GM18498 (cell line): Measurements from ENCODE around the gene ADGRG7.

ENCODE experiments used
- ATAC-seq: cut with Tn5 transposase; IDR thresholded peaks from one replicate; pipeline ENCODE4 v1.9.1; 2021; ENCODE audit warnings: mild to moderate bottlenecking, moderate library complexity; ENCODE audit not compliant: unreplicated experiment

Gene ADGRG7

DNA sequence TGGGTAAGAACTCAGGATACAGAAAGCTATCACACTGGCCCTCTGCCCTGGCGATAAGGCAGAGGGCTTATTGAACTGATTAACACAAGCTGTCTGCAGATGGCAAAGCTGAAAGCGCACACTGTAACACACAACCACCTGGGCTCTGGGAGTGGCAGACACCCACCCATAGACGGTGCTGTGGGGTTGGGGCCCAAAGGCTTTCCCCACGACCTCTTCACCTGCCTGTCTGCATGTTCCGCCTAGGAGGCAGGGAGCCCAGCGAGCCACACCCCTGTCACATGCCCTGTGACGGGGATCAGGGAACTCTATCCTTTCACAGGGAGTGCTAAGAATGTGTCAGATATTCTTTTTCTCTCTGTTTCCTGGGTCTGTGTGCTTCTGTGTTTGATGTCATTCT, 87.8 kb downstream of the ADGRG7 start:
- no peak for ATAC-seq

DNA sequence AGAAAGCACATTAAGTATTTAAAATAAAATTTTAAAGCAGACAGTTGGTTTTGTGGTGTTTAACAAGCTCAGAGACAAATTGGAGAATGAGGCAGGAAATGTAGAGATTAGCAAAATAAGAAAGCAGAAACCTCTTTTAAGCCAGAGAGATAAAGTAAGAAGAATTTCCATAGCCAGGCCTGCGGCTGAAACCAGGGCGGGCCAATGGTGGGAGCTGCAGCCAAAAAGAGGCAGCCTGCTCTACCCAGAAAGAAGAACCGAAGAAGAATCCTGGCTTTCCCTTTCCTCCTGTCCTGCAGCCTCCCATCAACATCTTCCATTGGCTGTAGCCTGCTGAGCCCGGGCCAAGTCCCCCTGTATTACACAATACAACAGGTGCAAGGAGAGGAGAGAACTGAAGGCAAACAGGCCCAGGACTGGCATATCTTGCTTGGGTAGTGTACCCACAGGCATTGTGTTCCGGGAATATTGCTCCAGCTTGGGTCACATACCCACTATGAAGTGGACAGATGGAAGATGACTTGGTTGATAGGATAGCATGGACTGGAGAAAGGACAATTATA, 88.4 kb downstream of the ADGRG7 start:
- no peak for ATAC-seq

DNA sequence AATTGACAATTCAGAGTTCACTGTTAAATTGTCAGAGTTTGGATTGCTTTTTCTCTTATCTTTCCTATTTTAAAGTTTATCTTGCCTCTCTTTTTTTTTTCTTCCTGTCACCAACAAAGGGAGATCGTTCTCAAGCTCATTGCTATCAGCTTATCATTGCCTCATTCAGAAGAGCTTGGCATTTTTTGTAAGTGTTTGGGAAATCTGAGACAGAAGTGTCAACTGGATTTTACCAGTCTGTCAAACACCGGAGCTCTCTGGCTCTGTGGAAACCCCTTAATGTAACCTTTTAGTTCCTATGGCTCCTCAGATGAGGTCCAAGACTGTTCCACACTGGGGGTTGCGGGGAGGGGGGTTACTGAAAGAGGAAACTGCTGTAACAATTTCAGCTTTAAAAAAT, 89.3 kb downstream of the ADGRG7 start:
- ATAC-seq = no peak

- no peak for ATAC-seq
Measured at GRCh38 chr3:100700708-100701107, 91.3 kb downstream of the ADGRG7 start.

DNA sequence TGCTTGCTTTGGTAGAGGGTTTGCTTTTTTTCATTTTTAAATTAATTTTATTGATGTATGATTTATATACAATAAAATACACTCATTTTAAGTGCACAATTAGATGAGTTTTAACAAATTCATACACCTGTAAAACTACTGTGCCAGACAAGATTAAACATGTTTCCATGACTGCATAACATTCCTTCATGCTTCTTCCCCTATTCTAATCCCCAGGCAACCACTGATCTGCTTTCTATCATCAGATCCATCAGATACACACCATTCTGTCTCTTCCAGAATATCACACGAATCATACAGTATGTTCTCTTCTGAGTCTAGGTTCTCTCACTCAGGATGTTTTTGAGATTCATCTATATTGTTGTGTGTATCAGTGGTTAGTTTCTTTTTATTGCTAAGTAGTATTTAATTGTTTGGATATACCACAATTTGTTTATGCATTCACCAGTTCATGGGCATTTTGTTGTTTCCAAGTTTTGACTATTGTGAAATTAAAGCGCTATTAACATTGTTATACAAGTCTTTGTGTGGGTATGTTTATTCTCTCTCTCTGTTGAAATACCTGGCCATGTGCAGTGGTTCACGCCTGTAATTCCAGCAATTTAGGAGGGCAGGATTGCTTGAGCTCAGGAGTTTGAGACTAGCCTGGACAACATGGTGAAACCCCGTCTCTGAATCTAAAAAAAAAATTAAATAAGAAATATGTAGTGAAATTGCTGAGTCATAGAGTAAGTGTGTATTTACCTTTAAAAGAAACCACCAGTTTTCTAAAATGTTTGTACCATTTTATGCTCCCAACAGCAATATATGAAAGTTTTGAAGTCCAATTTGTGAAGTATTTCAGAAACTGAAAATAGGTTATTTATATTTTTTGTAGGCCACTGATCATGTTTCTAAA, 92.9 kb downstream of the ADGRG7 start:
- peak; percentile 45 for ATAC-seq

DNA sequence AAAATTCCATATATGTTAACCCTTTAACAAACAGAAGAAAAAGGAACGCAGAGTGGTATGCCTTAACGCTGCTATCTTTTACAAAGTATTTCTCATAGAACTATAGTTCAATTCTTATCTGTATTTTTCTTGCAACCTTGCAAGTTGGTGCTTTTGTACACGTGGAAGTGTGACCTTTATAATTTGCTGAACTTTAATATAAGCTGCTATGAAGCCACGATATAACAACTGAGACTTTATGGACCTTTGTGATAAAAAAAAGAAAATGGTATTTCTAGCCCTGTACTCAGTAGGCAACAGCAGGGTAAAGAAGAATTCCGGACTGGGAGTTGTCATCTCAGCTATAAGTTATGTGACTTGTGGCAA, 93.6 kb downstream of the ADGRG7 start:
- no peak for ATAC-seq

DNA sequence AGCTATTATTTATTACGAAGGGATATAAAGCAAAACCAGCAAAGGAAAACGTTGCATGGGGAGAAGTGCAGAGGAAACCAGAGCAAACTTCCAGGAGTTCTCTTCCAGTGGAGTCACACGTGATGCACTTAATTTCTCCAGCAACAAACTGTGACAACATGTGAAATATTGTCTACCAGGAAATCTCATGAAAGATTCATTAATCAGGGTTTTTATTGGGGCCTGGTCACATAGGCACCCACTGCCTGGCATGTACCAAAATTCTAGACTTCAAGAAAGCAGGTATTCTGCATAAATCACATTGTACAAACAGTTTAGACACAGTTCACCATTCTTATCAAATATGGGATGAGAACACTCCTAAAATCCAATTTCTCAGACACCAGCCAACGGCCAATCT, 94.5 kb downstream of the ADGRG7 start:
- ATAC-seq = no peak

- ATAC-seq = no peak
Measured at GRCh38 chr3:100706365-100706764, 97.0 kb downstream of the ADGRG7 start.

- no peak for ATAC-seq
Measured at GRCh38 chr3:100708644-100708988, 99.2 kb downstream of the ADGRG7 start.

DNA sequence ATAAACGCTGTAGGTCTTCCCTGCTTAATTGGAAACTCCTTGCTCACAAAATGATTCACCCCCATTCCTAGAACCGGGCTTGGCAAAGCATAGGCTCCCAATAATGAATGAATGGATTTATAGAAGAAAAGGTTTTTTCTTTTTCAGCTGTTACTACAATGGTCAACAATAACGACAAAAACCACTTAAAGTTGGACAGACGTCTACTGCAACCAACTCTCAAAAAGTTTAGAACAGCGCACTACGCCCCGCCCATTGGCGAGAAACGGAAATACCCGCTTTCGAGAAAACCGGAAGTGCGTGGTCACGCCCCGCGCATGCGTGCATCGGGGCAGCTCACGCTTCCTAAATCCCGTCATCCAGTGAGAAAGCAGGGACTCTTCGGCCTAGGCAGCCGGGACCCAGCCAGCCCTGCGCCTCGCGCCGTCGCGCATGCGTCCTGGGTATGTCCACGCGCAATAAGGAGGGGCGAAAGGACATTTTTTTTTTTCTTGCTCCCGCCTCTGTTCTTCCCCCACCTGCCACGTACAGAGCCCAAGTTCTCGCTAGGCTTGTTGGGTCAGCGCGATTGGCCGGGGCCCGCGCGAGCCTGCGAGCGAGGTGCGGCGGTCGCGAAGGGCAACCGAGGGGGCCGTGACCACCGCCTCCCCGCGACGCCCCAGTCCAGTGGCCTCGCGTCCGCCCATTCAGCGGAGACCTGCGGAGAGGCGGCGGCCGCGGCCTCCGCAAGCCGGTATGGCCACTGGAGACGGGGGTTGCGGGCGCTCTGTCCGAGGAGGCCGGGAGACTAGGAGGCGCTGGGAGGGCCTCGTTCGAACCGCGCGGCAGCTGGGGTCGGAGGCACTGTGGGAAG, 99.8 kb downstream of the ADGRG7 start, which contains the start of gene TFG:
Gene TFG (plus strand): TSS at position 506 of the 853 bp plus-strand sequence. CDS start 4,192 bp downstream, outside the sequence.
- ATAC-seq = peak; percentile 94

DNA sequence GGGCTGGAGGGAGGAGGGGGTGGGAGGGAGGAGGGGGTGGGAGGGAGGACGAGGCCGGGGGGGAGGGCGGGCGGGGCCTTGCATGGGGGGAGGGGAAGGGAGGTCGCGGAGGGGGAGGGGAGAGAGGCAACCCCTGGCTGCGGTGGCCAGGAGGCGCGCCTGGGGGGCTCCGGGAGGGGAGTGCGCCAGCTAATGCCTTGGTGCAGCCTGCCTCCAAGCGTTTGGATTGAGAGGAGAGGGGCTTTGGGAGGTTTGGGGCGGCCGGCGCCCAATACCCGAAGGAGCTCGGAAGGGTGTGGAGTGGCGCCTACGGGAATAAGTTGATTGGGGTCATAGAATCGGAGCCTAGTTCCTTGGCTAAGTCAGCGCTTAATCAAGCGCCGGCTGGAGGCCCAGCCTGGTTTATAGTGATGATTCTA, 100.5 kb downstream of the ADGRG7 start:
- ATAC-seq = no peak

DNA sequence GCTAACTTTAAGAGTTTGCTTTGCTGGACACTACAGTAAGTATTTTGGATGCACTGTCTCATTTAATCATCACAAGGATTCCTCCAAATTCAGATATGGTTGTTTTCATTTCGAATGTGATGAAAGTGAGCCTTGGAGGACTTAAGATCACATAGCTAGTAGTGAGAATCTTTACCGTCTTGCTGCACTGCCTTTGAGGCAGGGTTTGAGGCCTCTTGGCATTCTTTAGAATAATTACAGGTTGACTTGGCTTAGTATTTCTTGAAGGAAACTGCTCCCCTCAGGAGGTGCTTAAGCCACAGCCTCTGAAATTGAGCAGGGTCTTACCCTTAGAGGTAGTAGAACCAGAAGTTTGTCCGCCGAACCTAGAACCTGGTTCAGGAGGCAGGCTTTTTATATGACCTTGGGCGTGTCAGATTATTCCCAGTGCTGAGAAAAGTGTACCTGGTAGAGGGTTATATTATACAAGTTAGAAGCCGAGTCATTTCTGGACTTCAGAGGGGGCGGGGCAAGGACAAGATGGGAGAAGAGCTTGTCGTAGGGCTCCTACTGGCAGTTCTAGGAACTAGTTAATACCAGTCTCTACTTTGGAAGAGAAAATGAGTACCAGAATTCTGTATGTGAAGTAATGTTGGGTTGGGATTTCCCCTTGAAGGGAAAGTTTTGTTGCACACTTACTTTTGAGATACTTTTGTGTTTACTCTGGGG, 101.0 kb downstream of the ADGRG7 start:
- peak; percentile 31 for ATAC-seq

GRCh38 chr3:100715176-100715575, 105.8 kb downstream of the ADGRG7 start:
- no peak for ATAC-seq

- ATAC-seq = no peak
Measured at GRCh38 chr3:100717063-100717462, 107.7 kb downstream of the ADGRG7 start.

GRCh38 chr3:100717637-100718487, 108.5 kb downstream of the ADGRG7 start:
- no peak for ATAC-seq

- ATAC-seq = no peak
Measured at GRCh38 chr3:100719136-100719535, 109.7 kb downstream of the ADGRG7 start.

DNA sequence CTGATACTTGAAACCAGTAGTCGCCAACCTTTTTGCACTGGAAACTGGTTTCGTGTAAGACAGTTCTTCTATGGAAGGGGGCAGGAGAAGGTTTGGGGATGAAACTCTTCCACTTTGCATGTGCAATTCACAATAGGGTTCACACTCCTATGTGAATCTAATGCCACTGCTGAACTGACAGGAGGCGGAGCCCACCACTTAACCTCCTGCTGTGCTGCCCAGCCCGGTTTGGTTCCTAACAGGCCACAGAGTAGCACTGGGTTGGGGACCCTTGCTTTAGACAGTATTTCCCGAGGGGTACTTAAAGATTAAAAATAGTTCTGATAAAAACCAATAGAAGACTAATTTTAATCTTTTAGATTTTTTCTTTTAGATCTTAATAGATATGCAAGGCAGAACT, 111.0 kb downstream of the ADGRG7 start:
- no peak for ATAC-seq

GRCh38 chr3:100725935-100726513, 116.6 kb downstream of the ADGRG7 start:
- ATAC-seq = no peak

DNA sequence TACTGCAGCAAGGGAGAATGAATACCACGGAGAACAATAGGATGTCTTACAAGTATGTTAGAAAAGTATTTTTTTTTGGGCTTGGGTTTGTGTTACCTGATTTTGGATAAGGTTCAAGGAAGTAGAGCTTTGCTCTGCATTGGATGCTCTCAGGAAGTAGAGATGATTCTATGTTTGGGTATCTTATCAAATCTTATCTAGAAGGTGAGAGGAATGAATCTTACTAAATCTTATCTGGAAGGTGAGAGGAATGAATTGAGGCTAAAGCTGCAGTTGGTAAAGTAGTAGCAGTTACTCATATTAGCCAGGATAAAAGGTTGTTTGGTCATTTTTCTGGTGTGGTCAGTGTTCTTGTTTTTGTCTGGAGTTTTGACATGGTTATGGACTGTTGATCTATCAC, 117.3 kb downstream of the ADGRG7 start:
- ATAC-seq = no peak

GRCh38 chr3:100730524-100730923, 121.1 kb downstream of the ADGRG7 start:
- ATAC-seq = peak; percentile 62
